ENCODE measurements around the gene GPR108. TPM values are rescaled to one million over a fixed set of nuclear protein-coding genes. Genes with fewer than 3 reads are reported as not detected.

Gene GPR108
- total and polyA plus RNA-seq, 2 of the 13 experiments (the other 11 are each of a cell fraction or from before 2014, with no cell fraction given) = 36.4 to 63.0 TPM

Small RNA genes within 50 kb of the gene (microRNA-seq; reads per million reads assigned to microRNA genes)
- not detected for gene MIR6791

Other genes starting within 250 kb of the GPR108 start
- gene TUBB4A, start 235.3 kb downstream of the GPR108 start, total RNA-seq (2016; rRNA removed; fragmentation: Illumina TruSeq; extraction: Trizol) = not detected in 2 replicates
- gene TUBB4A, start 235.3 kb downstream of the GPR108 start, polyA plus RNA-seq (2011; rRNA removed) = 0.21 TPM in 1 of 2 replicates, not detected in the other
- 0.20 and 1.0 TPM in 2 replicates for gene TNFSF9, start 206.6 kb downstream of the GPR108 start, total RNA-seq (2016; rRNA removed; fragmentation: Illumina TruSeq; extraction: Trizol)
- gene TNFSF9, start 206.6 kb downstream of the GPR108 start, polyA plus RNA-seq (2011; rRNA removed) = 1.5 and 1.8 TPM in 2 replicates
- not detected in 2 replicates for gene CD70, start 146.4 kb downstream of the GPR108 start, total RNA-seq (2016; rRNA removed; fragmentation: Illumina TruSeq; extraction: Trizol)
- 0.13 and 0.51 TPM in 2 replicates for gene CD70, start 146.4 kb downstream of the GPR108 start, polyA plus RNA-seq (2011; rRNA removed)
- gene TNFSF14, start 67.4 kb downstream of the GPR108 start, total RNA-seq (2016; rRNA removed; fragmentation: Illumina TruSeq; extraction: Trizol) = 0.17 and 0.49 TPM in 2 replicates
- gene TNFSF14, start 67.4 kb downstream of the GPR108 start, polyA plus RNA-seq (2011; rRNA removed) = 9.1 and 10.0 TPM in 2 replicates
- 700 and 1,455 TPM in 2 replicates for gene C3, start 16.9 kb downstream of the GPR108 start, total RNA-seq (2016; rRNA removed; fragmentation: Illumina TruSeq; extraction: Trizol)
- gene C3, start 16.9 kb downstream of the GPR108 start, polyA plus RNA-seq (2011; rRNA removed) = 6,272 and 9,798 TPM in 2 replicates
- 24.1 and 32.5 TPM in 2 replicates for gene TRIP10, start 2.1 kb upstream of the GPR108 start, total RNA-seq (2016; rRNA removed; fragmentation: Illumina TruSeq; extraction: Trizol)
- gene TRIP10, start 2.1 kb upstream of the GPR108 start, polyA plus RNA-seq (2011; rRNA removed) = 33.2 and 39.4 TPM in 2 replicates
- 0.60 and 1.0 TPM in 2 replicates for gene SH2D3A, start 29.9 kb upstream of the GPR108 start, total RNA-seq (2016; rRNA removed; fragmentation: Illumina TruSeq; extraction: Trizol)
- gene SH2D3A, start 29.9 kb upstream of the GPR108 start, polyA plus RNA-seq (2011; rRNA removed) = 1.8 and 2.2 TPM in 2 replicates
- not detected in 2 replicates for gene VAV1, start 35.1 kb upstream of the GPR108 start, total RNA-seq (2016; rRNA removed; fragmentation: Illumina TruSeq; extraction: Trizol)
- gene VAV1, start 35.1 kb upstream of the GPR108 start, polyA plus RNA-seq (2011; rRNA removed) = not detected in 2 replicates
- not detected in 2 replicates for gene ADGRE1, start 150.0 kb upstream of the GPR108 start, total RNA-seq (2016; rRNA removed; fragmentation: Illumina TruSeq; extraction: Trizol)
- not detected in 2 replicates for gene ADGRE1, start 150.0 kb upstream of the GPR108 start, polyA plus RNA-seq (2011; rRNA removed)